HG03378 (cell line): ENCODE measurements around the gene NCOA3.

Experiments
- ATAC-seq: cut with Tn5 transposase; IDR thresholded peaks from one replicate; pipeline ENCODE4 v1.9.1; 2021; ENCODE audit warnings: mild to moderate bottlenecking, moderate library complexity; ENCODE audit not compliant: unreplicated experiment

Gene NCOA3

GRCh38 chr20:47622118-47622665, 120.5 kb downstream of the NCOA3 start:
- ATAC-seq = no peak

GRCh38 chr20:47623206-47623605, 121.5 kb downstream of the NCOA3 start:
- ATAC-seq = no peak

- ATAC-seq = no peak
These were observed 125.9 kb downstream of the NCOA3 start for GRCh38 chr20:47627540-47627939.

GRCh38 chr20:47629907-47630306, 128.2 kb downstream of the NCOA3 start:
- ATAC-seq = no peak

GRCh38 chr20:47631078-47631477, 129.4 kb downstream of the NCOA3 start:
- ATAC-seq = no peak

- ATAC-seq = no peak
These were observed 133.6 kb downstream of the NCOA3 start for GRCh38 chr20:47635256-47635655.

GRCh38 chr20:47638851-47639250, 137.2 kb downstream of the NCOA3 start:
- no peak for ATAC-seq

GRCh38 chr20:47642118-47642517, 140.4 kb downstream of the NCOA3 start:
- no peak for ATAC-seq

- ATAC-seq = no peak
These were observed 140.9 kb downstream of the NCOA3 start for GRCh38 chr20:47642624-47643023.

- ATAC-seq = no peak
These were observed 143.9 kb downstream of the NCOA3 start for GRCh38 chr20:47645632-47646031.

GRCh38 chr20:47647994-47648393, 146.3 kb downstream of the NCOA3 start:
- ATAC-seq = no peak

- ATAC-seq = no peak
These were observed 147.3 kb downstream of the NCOA3 start for GRCh38 chr20:47648943-47649342.

GRCh38 chr20:47652301-47652700, 150.6 kb downstream of the NCOA3 start:
- ATAC-seq = no peak

GRCh38 chr20:47652794-47653193, 151.1 kb downstream of the NCOA3 start:
- no peak for ATAC-seq

GRCh38 chr20:47653869-47654268, 152.2 kb downstream of the NCOA3 start:
- no peak for ATAC-seq

GRCh38 chr20:47654370-47654769, 152.7 kb downstream of the NCOA3 start:
- ATAC-seq = no peak

- ATAC-seq = no peak
These were observed 153.9 kb downstream of the NCOA3 start for GRCh38 chr20:47655635-47656034.

GRCh38 chr20:47656318-47656717, 154.6 kb downstream of the NCOA3 start:
- no peak for ATAC-seq

GRCh38 chr20:47659904-47660601, 158.4 kb downstream of the NCOA3 start:
- no peak for ATAC-seq

- ATAC-seq = no peak
These were observed 158.9 kb downstream of the NCOA3 start for GRCh38 chr20:47660602-47660905.

GRCh38 chr20:47660983-47661700, 159.5 kb downstream of the NCOA3 start:
- ATAC-seq = no peak

- no peak for ATAC-seq
These were observed 160.0 kb downstream of the NCOA3 start for GRCh38 chr20:47661714-47662113.
